PC-3 (cell line): ENCODE results near the gene TIAM2. TPM values are rescaled to one million over a fixed set of nuclear protein-coding genes. Genes with fewer than 3 reads are reported as not detected.

ENCODE experiments used
- ATAC-seq: fragments of 200-7000 bp; cut with Tn5 transposase; 2 replicates; pipeline ENCODE4 v1.9.1; 2020; ENCODE audit warnings: mild to moderate bottlenecking, moderate library complexity
- BruUV-seq: library from RNA; stranded (reverse); fragments of 400-500 nt; replicated peaks from 2 replicates; lab custom pipeline; 2021; lab: Mats Ljungman, UMichigan
- CTCF ChIA-PET: fragments of 300-600 bp; sonication (Branson Sonifier 250); formaldehyde crosslinking; loops from one replicate; lab custom pipeline; 2022; ENCODE audit warnings: antibody characterized with exemption; lab: Charles Lee
- POLR2A ChIA-PET: fragments of 300-600 bp; sonication (Branson Sonifier 250); formaldehyde crosslinking; loops from one replicate; lab custom pipeline; 2022; ENCODE audit warnings: antibody characterized with exemption; ENCODE audit not compliant: unreplicated experiment; lab: Charles Lee
- DNase-seq: peaks from one replicate; pipeline ENCODE4 v3.0.0-alpha.2; 2015
- H2AFZ ChIP-seq: fragments of 300-600 bp; sonication (generic); 2 replicates; pipeline ENCODE4 v1.6.0; 2016; ENCODE audit warnings: antibody characterized with exemption, low read length
- H3F3A ChIP-seq: fragments of 300-600 bp; sonication (generic); one replicate; pipeline ENCODE4 v1.6.0; 2017; ENCODE audit warnings: antibody characterized with exemption, low read length, control low read depth, mild to moderate bottlenecking; ENCODE audit not compliant: unreplicated experiment
- H3K27ac ChIP-seq: fragments of 300-600 bp; sonication (generic); 2 replicates; pipeline ENCODE4 v1.5.1; 2016; ENCODE audit warnings: mild to moderate bottlenecking, low read length
- H3K27me3 ChIP-seq: fragments of 300-600 bp; sonication (generic); 2 replicates; pipeline ENCODE4 v1.6.1; 2016; ENCODE audit warnings: low read length, mixed read lengths
- H3K36me3 ChIP-seq: fragments of 300-600 bp; sonication (generic); 2 replicates; pipeline ENCODE4 v1.6.1; 2016; ENCODE audit warnings: low read depth, mixed run types, low read length, mixed read lengths
- H3K4me1 ChIP-seq: fragments of 300-600 bp; sonication (generic); 2 replicates; pipeline ENCODE4 v1.5.1; 2016; ENCODE audit warnings: low read length; ENCODE audit not compliant: insufficient read depth
- H3K4me2 ChIP-seq: fragments of 300-600 bp; sonication (generic); 2 replicates; pipeline ENCODE4 v1.6.0; 2016; ENCODE audit warnings: low read length
- H3K4me3 ChIP-seq: fragments of 300-600 bp; sonication (generic); 2 replicates; pipeline ENCODE4 v1.5.1; 2016; ENCODE audit warnings: mild to moderate bottlenecking, low read length, mixed read lengths
- H3K79me2 ChIP-seq: fragments of 300-600 bp; sonication (generic); 2 replicates; pipeline ENCODE4 v1.6.1; 2017; ENCODE audit warnings: low read length, mixed read lengths
- H3K9ac ChIP-seq: fragments of 300-600 bp; sonication (generic); 2 replicates; pipeline ENCODE4 v1.6.0; 2016; ENCODE audit warnings: mild to moderate bottlenecking, low read length
- H3K9me2 ChIP-seq: fragments of 300-600 bp; sonication (generic); replicated peaks from 2 replicates; pipeline ENCODE4 v1.6.1; 2016; ENCODE audit warnings: mixed run types, low read length, mixed read lengths
- H3K9me3 ChIP-seq: fragments of 300-600 bp; sonication (generic); 2 replicates; pipeline ENCODE4 v1.6.1; 2016; ENCODE audit warnings: low read length, mixed read lengths
- H4K20me1 ChIP-seq: fragments of 300-600 bp; sonication (generic); 2 replicates; pipeline ENCODE4 v1.6.1; 2016; ENCODE audit warnings: low read length, mixed read lengths
- EZH2 ChIP-seq: fragments of 300-600 bp; sonication (generic); IDR thresholded peaks from one replicate; pipeline ENCODE4 v1.6.1; 2017; ENCODE audit warnings: antibody characterized with exemption, mild to moderate bottlenecking, low read length; ENCODE audit not compliant: unreplicated experiment
- EZH2phosphoT487 ChIP-seq: fragments of 300-600 bp; sonication (generic); IDR thresholded peaks from 2 replicates; pipeline ENCODE4 v1.6.1; 2018; ENCODE audit warnings: mild to moderate bottlenecking, antibody characterized with exemption, low read length, borderline replicate concordance
- intact Hi-C: fragments of 100-400 bp; cut with micrococcal nuclease; formaldehyde crosslinking; loops from 2 replicates; pipeline ENCODE4 v1.9.0; 2023
- total RNA-seq: library from RNA; depleted of rRNA; stranded (reverse); fragments of >200 nt; gene quantifications from 2 replicates; pipeline ENCODE4 v1.2.3, GENCODE V29; 2014
- TF ChIP-seq, protein P1 (sequence below): fragments of 300-600 bp; sonication (generic); conservative IDR thresholded peaks from 2 replicates; pipeline ENCODE4 v1.5.1; 2017; ENCODE audit warnings: antibody characterized with exemption, low read depth, mild to moderate bottlenecking, low read length

TIAM2 gene
- total RNA-seq, 1 experiment from 2014 or later = 4.5 TPM

DNA sequence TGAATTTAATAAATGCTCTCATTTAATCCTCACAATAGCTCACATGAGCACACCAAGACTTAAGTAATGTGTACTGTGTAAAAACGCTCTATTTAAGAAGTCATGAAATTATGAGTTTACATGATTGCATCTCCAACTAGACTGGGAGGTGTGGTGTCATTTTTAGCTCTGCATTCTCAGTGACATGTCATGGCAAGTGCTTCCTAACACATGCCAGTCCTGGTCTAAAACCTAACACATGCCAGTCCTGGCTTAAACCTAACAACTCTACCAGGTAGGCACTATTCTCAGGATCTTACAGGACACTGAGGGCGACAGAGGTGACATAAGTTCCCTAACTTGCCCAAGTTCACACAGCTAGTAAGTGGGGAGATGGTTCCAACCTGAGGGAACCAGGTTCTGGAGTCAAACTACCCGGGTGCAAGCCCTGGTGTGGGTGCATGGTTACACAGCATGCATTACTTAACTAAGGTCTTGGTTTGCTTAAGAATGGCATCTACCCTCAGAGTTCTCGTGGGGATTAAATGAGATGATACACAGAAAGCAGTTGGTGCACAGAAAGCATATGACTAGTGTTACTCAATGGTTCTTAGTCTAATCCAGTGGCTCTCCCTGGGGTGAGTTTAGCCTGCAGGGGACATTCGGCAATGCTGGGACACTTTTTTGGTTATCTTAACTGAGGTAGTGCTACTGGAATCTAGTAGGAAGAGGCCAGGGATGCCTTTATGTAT is 283.4 kb downstream of the TIAM2 start:
- no peak for TF ChIP-seq EZH2phosphoT487
- no peak for TF ChIP-seq EZH2
- TF ChIP-seq, protein P1, sequence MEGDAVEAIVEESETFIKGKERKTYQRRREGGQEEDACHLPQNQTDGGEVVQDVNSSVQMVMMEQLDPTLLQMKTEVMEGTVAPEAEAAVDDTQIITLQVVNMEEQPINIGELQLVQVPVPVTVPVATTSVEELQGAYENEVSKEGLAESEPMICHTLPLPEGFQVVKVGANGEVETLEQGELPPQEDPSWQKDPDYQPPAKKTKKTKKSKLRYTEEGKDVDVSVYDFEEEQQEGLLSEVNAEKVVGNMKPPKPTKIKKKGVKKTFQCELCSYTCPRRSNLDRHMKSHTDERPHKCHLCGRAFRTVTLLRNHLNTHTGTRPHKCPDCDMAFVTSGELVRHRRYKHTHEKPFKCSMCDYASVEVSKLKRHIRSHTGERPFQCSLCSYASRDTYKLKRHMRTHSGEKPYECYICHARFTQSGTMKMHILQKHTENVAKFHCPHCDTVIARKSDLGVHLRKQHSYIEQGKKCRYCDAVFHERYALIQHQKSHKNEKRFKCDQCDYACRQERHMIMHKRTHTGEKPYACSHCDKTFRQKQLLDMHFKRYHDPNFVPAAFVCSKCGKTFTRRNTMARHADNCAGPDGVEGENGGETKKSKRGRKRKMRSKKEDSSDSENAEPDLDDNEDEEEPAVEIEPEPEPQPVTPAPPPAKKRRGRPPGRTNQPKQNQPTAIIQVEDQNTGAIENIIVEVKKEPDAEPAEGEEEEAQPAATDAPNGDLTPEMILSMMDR = no peak
- ChIA-PET CTCF (no interaction called here), POLR2A (no interaction called here)
- no peaks in the 10 kb centered on the region for H4K20me1 ChIP-seq
- H3K4me2 ChIP-seq = no peak overlapping the region
- H3K4me1 ChIP-seq = peaks cover 8% of the 10 kb centered on the region
- ATAC-seq (no peak), DNase-seq (no peak)
- H3K9ac ChIP-seq = no peak overlapping the region
- no peaks in the 10 kb centered on the region for H3K9me3 ChIP-seq
- H3K79me2 ChIP-seq = no peaks in the 10 kb centered on the region
- H3K4me3 ChIP-seq = no peak overlapping the region
- H3K36me3 ChIP-seq = peaks cover 3% of the 10 kb centered on the region; the same call in 1 of the 2 replicates
- H3K9me2 ChIP-seq = no peaks in the 10 kb centered on the region
- H3F3A ChIP-seq = no peaks in the 10 kb centered on the region
- intact Hi-C loops = no loop called here
- no peak overlapping the region for H3K27ac ChIP-seq
- no peak overlapping the region for H2AFZ ChIP-seq
- BruUV-seq = no TSS peak
- H3K27me3 ChIP-seq = no peaks in the 10 kb centered on the region

DNA sequence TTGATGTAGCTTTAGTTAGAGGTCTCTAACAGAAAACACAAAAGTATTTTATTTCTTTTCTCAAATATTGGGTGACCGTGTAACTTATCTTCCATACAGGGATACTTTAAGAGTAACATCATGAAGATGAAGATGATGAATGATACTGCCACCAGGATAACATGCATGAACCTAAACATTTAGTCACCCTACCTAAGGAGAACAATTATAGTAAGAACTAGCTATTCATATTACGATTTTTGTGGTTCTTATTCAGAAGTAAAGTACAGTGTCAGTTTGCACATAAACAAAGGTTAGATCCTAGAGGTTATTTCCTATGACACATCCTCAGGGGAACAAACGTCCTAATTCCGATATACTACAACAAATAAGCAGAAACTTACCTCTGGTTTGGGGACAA is 289.7 kb downstream of the TIAM2 start:
- Histone ChIP-seq H3K27ac (no peak overlapping the region), H3K36me3 (peaks cover 13% of the 10 kb centered on the region), H4K20me1 (no peaks in the 10 kb centered on the region), H3K4me2 (no peak overlapping the region), H3K9me2 (no peaks in the 10 kb centered on the region), H3K9me3 (no peaks in the 10 kb centered on the region), H3K9ac (no peak overlapping the region), H3K4me1 (no peaks in the 10 kb centered on the region), H2AFZ (no peak overlapping the region), H3K4me3 (no peak overlapping the region), H3K79me2 (no peaks in the 10 kb centered on the region), H3F3A (no peaks in the 10 kb centered on the region), H3K27me3 (no peaks in the 10 kb centered on the region)
- ChIA-PET CTCF (no interaction called here), POLR2A (no interaction called here)
- intact Hi-C loops = no loop called here
- DNase-seq (no peak), ATAC-seq (no peak)
- BruUV-seq = no TSS peak
- TF ChIP-seq, protein P1 = no peak
- no peak for TF ChIP-seq EZH2phosphoT487
- no peak for TF ChIP-seq EZH2

DNA sequence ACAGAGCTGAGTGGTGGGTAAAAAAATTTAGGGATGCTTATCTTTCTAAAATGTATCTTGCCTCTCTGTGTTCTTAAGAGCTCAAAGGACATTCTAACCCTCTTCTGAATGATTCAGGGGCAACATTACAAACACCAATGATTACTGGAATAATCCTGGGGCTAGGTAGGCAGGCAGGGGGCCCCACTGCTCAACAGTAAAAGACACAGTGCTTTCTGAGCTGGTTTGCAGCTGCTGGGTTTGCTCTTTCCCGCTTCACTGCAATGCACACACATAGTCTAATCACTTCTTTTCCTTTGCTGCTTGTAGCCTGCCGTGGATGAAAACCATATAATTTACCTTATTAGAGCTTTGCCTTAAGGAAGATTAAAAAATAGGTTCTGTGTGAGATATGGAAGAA is 292.6 kb downstream of the TIAM2 start:
- CTCF ChIA-PET = no interaction called here
- ATAC-seq = no peak
- no peaks in the 10 kb centered on the region for H4K20me1 ChIP-seq

More for the DNA sequence above, 292.6 kb downstream of the TIAM2 start:
- Histone ChIP-seq H3F3A (no peaks in the 10 kb centered on the region), H3K4me3 (no peak overlapping the region), H3K27me3 (no peaks in the 10 kb centered on the region), H3K4me2 (no peak overlapping the region), H3K36me3 (peaks cover 17% of the 10 kb centered on the region), H3K9me3 (no peaks in the 10 kb centered on the region), H2AFZ (no peak overlapping the region), H3K9ac (no peak overlapping the region), H3K79me2 (no peaks in the 10 kb centered on the region), H3K9me2 (no peaks in the 10 kb centered on the region), H3K4me1 (no peaks in the 10 kb centered on the region), H3K27ac (no peak overlapping the region)
- BruUV-seq = no TSS peak
- POLR2A ChIA-PET = no interaction called here
- intact Hi-C loops = no loop called here
- TF ChIP-seq EZH2phosphoT487 (no peak), EZH2 (no peak)
- TF ChIP-seq, protein P1 = no peak
- no peak for DNase-seq
